Measurements from ENCODE around the gene C10orf90.

Gene C10orf90

GRCh38 chr10:126420567-126421300 lies 249.8 kb downstream of the C10orf90 start:
- no peak for DNase-seq

GRCh38 chr10:126417220-126417825 lies 253.2 kb downstream of the C10orf90 start:
- no peak for DNase-seq

GRCh38 chr10:126409821-126410220 lies 260.7 kb downstream of the C10orf90 start:
- no peak for DNase-seq

GRCh38 chr10:126408953-126409641 lies 261.4 kb downstream of the C10orf90 start:
- DNase-seq: no peak

GRCh38 chr10:126407831-126408230 lies 262.7 kb downstream of the C10orf90 start:
- DNase-seq: no peak

DNA sequence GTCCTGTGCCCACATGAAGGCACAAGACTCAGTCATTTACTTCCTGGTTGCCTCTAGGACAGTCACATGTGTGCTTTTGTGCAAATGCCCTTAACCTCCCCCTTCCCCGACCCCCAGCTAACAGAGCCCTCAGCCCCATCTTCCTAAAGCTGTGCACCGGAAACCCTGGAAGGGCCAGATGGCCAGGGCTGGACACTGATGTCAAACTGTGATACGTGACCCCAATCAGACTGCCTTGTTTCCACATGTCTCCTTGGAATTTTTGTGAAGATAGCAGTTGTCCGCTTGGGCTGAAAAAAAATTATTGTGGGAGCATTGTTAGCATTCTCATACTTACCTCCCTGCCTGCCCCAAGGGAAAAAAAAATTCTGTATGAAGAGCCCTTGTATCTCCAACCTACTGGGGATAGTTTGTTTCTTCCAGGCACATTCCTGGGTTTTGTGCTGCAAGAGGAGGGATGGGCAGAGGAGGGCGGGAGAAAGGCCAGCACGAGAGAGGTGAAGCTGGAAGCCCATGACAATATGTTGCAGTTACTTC lies 265.2 kb downstream of the C10orf90 start:
- DNase-seq: no peak

GRCh38 chr10:126402721-126403695 lies 267.5 kb downstream of the C10orf90 start:
- DNase-seq: no peak

- DNase-seq: no peak
Measured at GRCh38 chr10:126400641-126401040, 269.9 kb downstream of the C10orf90 start.

GRCh38 chr10:126398924-126399323 lies 271.6 kb downstream of the C10orf90 start:
- DNase-seq: no peak

GRCh38 chr10:126398383-126398743 lies 272.1 kb downstream of the C10orf90 start:
- no peak for DNase-seq

GRCh38 chr10:126397640-126398382 lies 272.7 kb downstream of the C10orf90 start:
- no peak for DNase-seq

DNA sequence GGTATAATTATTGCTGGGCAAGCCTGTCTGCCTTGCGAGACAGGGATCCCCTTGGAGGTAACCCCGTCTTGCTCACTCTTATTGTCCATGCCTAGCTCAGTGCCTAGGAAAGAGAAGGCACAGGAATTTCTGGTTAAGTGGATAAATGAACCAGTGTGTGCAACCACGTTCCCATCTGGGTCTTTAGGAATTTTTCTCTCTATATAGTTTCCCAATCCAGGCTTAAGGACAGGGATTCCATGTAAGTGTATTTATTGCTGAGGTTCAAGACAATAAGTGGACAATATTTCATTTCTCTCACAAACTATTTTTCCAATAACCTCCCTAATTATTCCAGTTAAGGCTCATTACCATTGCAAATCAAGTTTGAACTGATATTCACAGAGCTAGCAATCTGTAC lies 273.3 kb downstream of the C10orf90 start:
- no peak for DNase-seq

DNA sequence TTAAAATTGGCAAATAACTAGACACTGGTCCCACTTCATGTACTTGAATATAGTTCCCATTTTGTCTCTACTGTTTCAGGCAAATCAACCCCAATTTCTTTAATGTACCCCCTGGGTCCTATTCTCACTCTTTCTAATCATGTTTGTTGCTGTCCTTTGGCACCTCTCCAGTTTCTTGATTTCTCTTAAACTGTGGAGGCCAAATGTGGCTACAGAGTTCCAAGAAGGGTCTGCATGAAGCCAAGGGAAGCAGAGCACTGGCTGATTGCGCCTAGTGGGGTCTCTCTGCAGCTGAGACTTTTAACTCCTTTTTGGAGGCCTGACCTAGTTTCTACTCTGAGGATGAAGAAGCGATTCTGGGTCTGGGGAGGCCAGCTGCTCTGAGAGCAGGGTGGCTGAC lies 275.5 kb downstream of the C10orf90 start:
- no peak for DNase-seq

GRCh38 chr10:126393076-126393475 lies 277.4 kb downstream of the C10orf90 start:
- no peak for DNase-seq

GRCh38 chr10:126392469-126392868 lies 278.0 kb downstream of the C10orf90 start:
- no peak for DNase-seq

- DNase-seq: no peak
Measured at GRCh38 chr10:126392068-126392467, 278.4 kb downstream of the C10orf90 start.

GRCh38 chr10:126391192-126391885 lies 279.2 kb downstream of the C10orf90 start:
- no peak for DNase-seq

GRCh38 chr10:126390324-126390723 lies 280.2 kb downstream of the C10orf90 start:
- no peak for DNase-seq

GRCh38 chr10:126387931-126388911 lies 282.3 kb downstream of the C10orf90 start, which contains the start of gene ADAM12:
ADAM12 (minus strand) TSS chr10:126388477; CDS start chr10:126388145, 332 bp downstream.
- DNase-seq: no peak
